Adrenal gland (tissue), 12 donors: ENCODE measurements around the gene CGA. TPM values are rescaled to one million over a fixed set of nuclear protein-coding genes. Genes with fewer than 3 reads are reported as not detected.

Experiments
- DNase-seq, 7 donors: peaks; one replicate each; pipeline ENCODE4 v3.0.0-alpha.2; 2019 to 2020
- H3K27ac ChIP-seq, 5 donors: fragments of 200-600 bp; sonication (generic) in 4 of 5; 1 replicate in 3 of 5; 2 replicates in 2 of 5; pipeline versions ENCODE4 v1.5.1 to v1.8.0; 2016 to 2020; ENCODE audit warnings: mild to moderate bottlenecking in 1 of 5
- H3K27me3 ChIP-seq: fragments of 200-600 bp; 2 replicates; pipeline ENCODE4 v1.8.0; 2021
- H3K36me3 ChIP-seq, 2 donors: fragments of 200-600 bp; replicated peaks in 1 of 2; 1 replicate in 1 of 2; 2 replicates in 1 of 2; pipeline versions ENCODE4 v1.5.1 to v1.8.0; 2018 to 2022
- H3K4me1 ChIP-seq, 2 donors: fragments of 200-600 bp; replicated peaks in 1 of 2; 1 replicate in 1 of 2; 2 replicates in 1 of 2; pipeline versions ENCODE4 v1.5.1 to v1.8.0; 2018 to 2021
- H3K4me3 ChIP-seq, 4 donors: fragments of 200-600 bp; sonication (generic) in 3 of 4; one replicate each; pipeline ENCODE4 v1.5.1; 2016 to 2018
- H3K9me3 ChIP-seq, 3 donors: fragments of 200-600 bp; sonication (generic) in 1 of 3; replicated peaks in 1 of 3; 1 replicate in 2 of 3; 2 replicates in 1 of 3; pipeline versions ENCODE4 v1.5.1 to v1.8.0; 2016 to 2021
- POLR2A ChIP-seq, 2 donors: fragments of 450-650 bp; IDR thresholded peaks; one replicate each; pipeline ENCODE4 v1.6.1; 2017; ENCODE audit warnings: antibody characterized with exemption in 2 of 2, mild to moderate bottlenecking in 2 of 2, moderate library complexity in 1 of 2
- WGBS, 4 donors: extraction: QIAGEN DNeasy Blood & Tissue Kit in 2 of 4; methylation state at CpG; one replicate each; pipeline versions ENCODE4 v1.1.5 to v1.1.7; 2013 to 2017; 5-methylcytosine and 5-hydroxymethylcytosine counted together
- intact Hi-C, 2 donors: fragments of 100-400 bp; cut with DNase I; formaldehyde crosslinking; loops; one replicate each; pipeline versions ENCODE4 v1.14.1 to v1.15.0; 2022 to 2023
- polyA plus RNA-seq, 3 donors: library from polyadenylated mRNA; stranded (reverse); fragments of 200-250 nt in 2 of 3; fragments of 350-450 nt in 1 of 3; fragmentation: Illumina TruSeq in 1 of 3; extraction: RNeasy Lipid Tissue Mini Kit (QIAGEN cat#74804) in 1 of 3; gene quantifications; one replicate each; pipeline ENCODE4 v1.2.3, GENCODE V29; 2013 to 2014
- total RNA-seq, 9 donors: library from RNA; depleted of rRNA in 4 of 9; stranded (reverse); fragments of >200 nt in 4 of 9; fragments of 120-200 nt in 1 of 9; fragmentation: NEBNext Ultra II Directional in 1 of 9; extraction: Animal tissue kit (Norgen Biotek cat#: 25700) in 1 of 9; gene quantifications; one replicate each; pipeline versions ENCODE4 v1.1.0 to v1.2.4, GENCODE V29; 2013 to 2023
- TF ChIP-seq, protein P1 (sequence below), 6 experiments: fragments of 450-650 bp in 4 of 6; fragments of 200-600 bp in 2 of 6; sonication (generic) in 1 of 6; IDR thresholded peaks; 1 replicate in 5 of 6; 2 replicates in 1 of 6; pipeline versions ENCODE4 v1.5.1 to v1.8.0; 2016 to 2021; ENCODE audit warnings: antibody characterized with exemption in 6 of 6, mild to moderate bottlenecking in 2 of 6, moderate library complexity in 1 of 6
- donor health status: healthy with polysubstance abuse.
- donor health status: Bipolar disorder and iron deficiency.
- donor health status: DM: yes; HTN: yes; CAD: no.
- donor health status: DM: no; HTN: no; CAD: no.
- donor health status: DM: no; HTN: no; CAD: no.
- donor health status: DM: yes; HTN: yes; CAD: no.

CGA gene
- total and polyA plus RNA-seq, 12 donors, result 0.29 to 0.83 (median 0.46) TPM; not detected in 7

GRCh38 chr6:87074101-87074621 lies 20.7 kb downstream of the CGA start:
- TF ChIP-seq, protein P1, sequence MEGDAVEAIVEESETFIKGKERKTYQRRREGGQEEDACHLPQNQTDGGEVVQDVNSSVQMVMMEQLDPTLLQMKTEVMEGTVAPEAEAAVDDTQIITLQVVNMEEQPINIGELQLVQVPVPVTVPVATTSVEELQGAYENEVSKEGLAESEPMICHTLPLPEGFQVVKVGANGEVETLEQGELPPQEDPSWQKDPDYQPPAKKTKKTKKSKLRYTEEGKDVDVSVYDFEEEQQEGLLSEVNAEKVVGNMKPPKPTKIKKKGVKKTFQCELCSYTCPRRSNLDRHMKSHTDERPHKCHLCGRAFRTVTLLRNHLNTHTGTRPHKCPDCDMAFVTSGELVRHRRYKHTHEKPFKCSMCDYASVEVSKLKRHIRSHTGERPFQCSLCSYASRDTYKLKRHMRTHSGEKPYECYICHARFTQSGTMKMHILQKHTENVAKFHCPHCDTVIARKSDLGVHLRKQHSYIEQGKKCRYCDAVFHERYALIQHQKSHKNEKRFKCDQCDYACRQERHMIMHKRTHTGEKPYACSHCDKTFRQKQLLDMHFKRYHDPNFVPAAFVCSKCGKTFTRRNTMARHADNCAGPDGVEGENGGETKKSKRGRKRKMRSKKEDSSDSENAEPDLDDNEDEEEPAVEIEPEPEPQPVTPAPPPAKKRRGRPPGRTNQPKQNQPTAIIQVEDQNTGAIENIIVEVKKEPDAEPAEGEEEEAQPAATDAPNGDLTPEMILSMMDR (IDR thresholded peaks at IDR 0.05), result no peak
- TF ChIP-seq POLR2A (IDR thresholded peaks at IDR 0.05), result no peak
- intact Hi-C loops, result no loop called here

DNA sequence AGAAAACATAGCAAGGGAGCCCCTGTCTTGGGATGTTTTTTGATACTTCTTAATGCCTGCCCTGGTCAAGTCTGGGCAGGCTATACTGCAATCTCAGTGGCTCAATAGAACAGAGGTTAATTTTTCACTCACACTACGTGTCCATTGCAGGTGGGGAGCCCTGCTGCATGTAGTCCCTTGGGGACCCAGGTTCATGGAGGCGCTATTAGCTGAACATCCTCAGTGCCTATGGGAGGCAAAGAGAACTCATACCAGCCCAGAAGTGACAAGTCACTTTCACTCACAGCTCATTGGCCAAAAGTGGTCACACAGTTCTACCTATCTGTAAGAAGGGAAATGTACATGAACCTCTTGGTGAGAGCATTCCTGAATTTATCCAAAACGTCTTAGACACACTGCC lies 23.2 kb downstream of the CGA start:
- Histone ChIP-seq H3K4me3 (no peak overlapping the region), H3K27ac (no peak overlapping the region), H3K4me1 (no peaks in the 10 kb centered on the region), H3K27me3 (peaks cover 3% of the 10 kb centered on the region), H3K9me3 (no peaks in the 10 kb centered on the region), H3K36me3 (no peaks in the 10 kb centered on the region)
- no peak for DNase-seq
- intact Hi-C loops, result no loop called here
- 57 to 68% (median 64%) methylated on average over 3 of the region's 3 CpGs for WGBS, 4 donors
- TF ChIP-seq POLR2A (IDR thresholded peaks at IDR 0.05), result no peak
- TF ChIP-seq, protein P1 (IDR thresholded peaks at IDR 0.05), result no peak

More at GRCh38 chr6:87074101-87074621, 20.7 kb downstream of the CGA start:
- H3K4me1 ChIP-seq, result no peaks in the 10 kb centered on the region
- H3K9me3 ChIP-seq, result no peaks in the 10 kb centered on the region
- no peak overlapping the region for H3K4me3 ChIP-seq
- H3K27ac ChIP-seq, result no peak overlapping the region
- no peaks in the 10 kb centered on the region for H3K36me3 ChIP-seq
- peaks cover under 1% of the 10 kb centered on the region for H3K27me3 ChIP-seq
- DNase-seq, result no peak
- WGBS, 4 donors, result 89 to 93% (median 93%) methylated on average over 4 of the region's 4 CpGs

DNA sequence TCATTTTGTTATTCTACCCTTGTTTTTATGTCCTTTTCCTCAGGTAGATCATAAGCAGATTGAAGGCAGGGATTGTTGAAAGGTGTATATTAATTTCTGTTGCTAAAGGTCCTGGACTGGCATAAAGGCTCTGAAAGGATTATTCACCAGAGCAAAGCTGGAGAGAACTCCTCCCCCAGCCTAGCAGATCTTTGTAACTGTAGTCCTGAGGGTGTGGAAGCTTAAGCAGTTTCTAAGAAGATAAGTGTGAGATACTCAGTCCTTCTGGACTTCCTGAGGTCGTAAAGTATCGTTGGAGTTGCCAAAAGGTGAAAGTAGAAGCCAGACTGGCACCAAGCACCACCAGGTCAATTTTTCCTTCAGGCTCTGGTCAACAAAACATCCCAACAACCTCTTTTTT lies 24.2 kb downstream of the CGA start:
- no peak overlapping the region for H3K4me3 ChIP-seq
- H3K27ac ChIP-seq, result no peak overlapping the region
- H3K4me1 ChIP-seq, result no peaks in the 10 kb centered on the region
- 42 to 65% (median 54%) methylated on average over 2 of the region's 2 CpGs for WGBS, 4 donors
- peaks cover 4% of the 10 kb centered on the region for H3K27me3 ChIP-seq
- intact Hi-C loops, result no loop called here
- H3K36me3 ChIP-seq, result no peaks in the 10 kb centered on the region
- TF ChIP-seq POLR2A (IDR thresholded peaks at IDR 0.05), result no peak
- TF ChIP-seq, protein P1 (IDR thresholded peaks at IDR 0.05), result no peak
- H3K9me3 ChIP-seq, result no peaks in the 10 kb centered on the region
- no peak for DNase-seq

DNA sequence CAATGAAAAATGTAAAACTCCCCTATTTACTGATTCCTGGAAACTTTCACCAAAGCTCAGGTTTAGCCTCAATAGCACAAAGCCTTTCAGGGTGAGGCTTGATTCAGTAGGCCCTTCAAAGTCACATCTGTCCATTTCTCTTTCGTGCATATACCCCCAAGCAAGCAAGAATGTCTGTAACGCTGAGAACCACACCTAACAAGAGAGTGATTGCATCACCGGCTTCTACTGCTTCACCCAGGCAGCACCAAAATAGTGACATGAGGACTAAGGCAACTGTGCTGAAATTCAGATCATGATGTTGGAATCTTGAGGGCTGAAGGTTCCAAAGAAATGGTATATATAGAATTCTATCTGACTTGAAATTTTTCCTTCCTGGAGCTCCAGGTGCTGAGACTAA lies 26.1 kb downstream of the CGA start:
- Histone ChIP-seq H3K4me1 (no peaks in the 10 kb centered on the region), H3K9me3 (no peaks in the 10 kb centered on the region), H3K27ac (no peak overlapping the region), H3K4me3 (no peak overlapping the region), H3K36me3 (no peaks in the 10 kb centered on the region), H3K27me3 (peaks cover 4% of the 10 kb centered on the region)
- intact Hi-C loops, result no loop called here
- WGBS, 4 donors, result 67 to 83% (median 77%) methylated on average over 3 of the region's 3 CpGs
- no peak for TF ChIP-seq POLR2A (IDR thresholded peaks at IDR 0.05)
- TF ChIP-seq, protein P1 (IDR thresholded peaks at IDR 0.05), result no peak
- no peak for DNase-seq
